ENCODE results near the gene PRR18. TPM values are rescaled to one million over a fixed set of nuclear protein-coding genes. Genes with fewer than 3 reads are reported as not detected.

PRR18 gene, protein sequence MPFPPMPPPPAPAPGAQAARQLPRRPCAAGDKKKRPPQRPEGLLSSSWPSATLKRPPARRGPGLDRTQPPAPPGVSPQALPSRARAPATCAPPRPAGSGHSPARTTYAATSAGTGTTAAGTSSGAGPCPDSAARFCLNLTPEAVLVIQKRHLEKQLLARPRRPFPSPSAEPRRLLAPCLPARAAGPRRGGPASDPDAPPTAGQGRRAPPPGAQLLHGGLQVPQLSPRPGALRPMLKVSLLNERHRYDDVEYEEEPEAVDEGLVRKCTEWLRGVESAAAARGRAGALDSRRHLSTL
- total RNA-seq (not detected), polyA plus RNA-seq (not detected)

GRCh38 chr6:166308033-166308768 lies at the start of gene PRR18:
PRR18 (minus strand) TSS chr6:166308392; CDS start chr6:166308142, 250 bp downstream.
- peaks cover 0 to 12% (median 8%) of the 10 kb centered on the region in 4 donors for H3K4me1 Mint-ChIP-seq
- no peak within 1 kb of the TSS for H3K27ac Mint-ChIP-seq
- Histone ChIP-seq H3K4me1 (ENCODE audit: control insufficient read depth, insufficient read depth, low read length, poor library complexity, severe bottlenecking) (peaks cover 17% of the 10 kb centered on the region), H3K9me3 (ENCODE audit: control insufficient read depth in 2 of 2, low read length in 2 of 2) (no peaks in the 10 kb centered on the region), H3K36me3 (ENCODE audit: control insufficient read depth, insufficient read depth, low read length) (no peaks in the 10 kb centered on the region), H3K27me3 (ENCODE audit: control insufficient read depth, insufficient read depth, low read length) (peaks cover 24% of the 10 kb centered on the region), H3K4me3 (ENCODE audit: low read depth, low read length) (no peak within 1 kb of the TSS), H3K27ac (ENCODE audit: insufficient read depth, low read length, poor library complexity, severe bottlenecking) (no peak within 1 kb of the TSS)
- no peaks in the 10 kb centered on the region for H3K9me3 Mint-ChIP-seq
- peak within 1 kb of the TSS in 3 of 4 donors; percentile 52 to 85 (median 53) for H3K4me3 Mint-ChIP-seq
- DNase-seq (no peak), ATAC-seq (ENCODE audit: low read depth in 2 of 2) (no peak)
- peaks cover 54% of the 10 kb centered on the region for H3K27me3 Mint-ChIP-seq
- no peaks in the 10 kb centered on the region for H3K36me3 Mint-ChIP-seq

- no peak for ATAC-seq (ENCODE audit: low read depth in 2 of 2)
- H3K36me3 Mint-ChIP-seq = peaks cover 6% of the 10 kb centered on the region
Observed at GRCh38 chr6:166355552-166355951, 47.4 kb upstream of the PRR18 start.

GRCh38 chr6:166354965-166355364 lies 46.8 kb upstream of the PRR18 start:
- Histone ChIP-seq H3K36me3 (ENCODE audit: control insufficient read depth, insufficient read depth, low read length) (no peaks in the 10 kb centered on the region), H3K9me3 (ENCODE audit: control insufficient read depth in 2 of 2, low read length in 2 of 2) (peaks cover 5 to 19% of the 10 kb centered on the region in 2 experiments), H3K4me1 (ENCODE audit: control insufficient read depth, insufficient read depth, low read length, poor library complexity, severe bottlenecking) (no peaks in the 10 kb centered on the region), H3K27ac (ENCODE audit: insufficient read depth, low read length, poor library complexity, severe bottlenecking) (no peak overlapping the region), H3K27me3 (ENCODE audit: control insufficient read depth, insufficient read depth, low read length) (peaks cover 39% of the 10 kb centered on the region), H3K4me3 (ENCODE audit: low read depth, low read length) (no peak overlapping the region)
- DNase-seq (no peak), ATAC-seq (ENCODE audit: low read depth in 2 of 2) (no peak)
- H3K36me3 Mint-ChIP-seq = peaks cover 6% of the 10 kb centered on the region
- no peak overlapping the region for H3K27ac Mint-ChIP-seq
- H3K27me3 Mint-ChIP-seq = peaks cover 79% of the 10 kb centered on the region
- peaks cover 0 to 21% (median 5%) of the 10 kb centered on the region in 7 donors for H3K9me3 Mint-ChIP-seq
- no peaks in the 10 kb centered on the region for H3K4me1 Mint-ChIP-seq
- H3K4me3 Mint-ChIP-seq = no peak overlapping the region

More at GRCh38 chr6:166355552-166355951, 47.4 kb upstream of the PRR18 start:
- peaks cover 76% of the 10 kb centered on the region for H3K27me3 Mint-ChIP-seq
- H3K4me3 Mint-ChIP-seq = no peak overlapping the region
- no peak overlapping the region for H3K4me3 ChIP-seq (ENCODE audit: low read depth, low read length)
- H3K9me3 Mint-ChIP-seq = peaks cover 0 to 17% (median 3%) of the 10 kb centered on the region in 7 donors
- H3K4me1 ChIP-seq (ENCODE audit: control insufficient read depth, insufficient read depth, low read length, poor library complexity, severe bottlenecking) = no peaks in the 10 kb centered on the region
- no peaks in the 10 kb centered on the region for H3K36me3 ChIP-seq (ENCODE audit: control insufficient read depth, insufficient read depth, low read length)
- peaks cover 4 to 13% of the 10 kb centered on the region in 2 experiments for H3K9me3 ChIP-seq (ENCODE audit: control insufficient read depth in 2 of 2, low read length in 2 of 2)
- H3K27ac Mint-ChIP-seq = no peak overlapping the region
- no peaks in the 10 kb centered on the region for H3K4me1 Mint-ChIP-seq
- no peak overlapping the region for H3K27ac ChIP-seq (ENCODE audit: insufficient read depth, low read length, poor library complexity, severe bottlenecking)
- DNase-seq = no peak
- peaks cover 36% of the 10 kb centered on the region for H3K27me3 ChIP-seq (ENCODE audit: control insufficient read depth, insufficient read depth, low read length)

DNA sequence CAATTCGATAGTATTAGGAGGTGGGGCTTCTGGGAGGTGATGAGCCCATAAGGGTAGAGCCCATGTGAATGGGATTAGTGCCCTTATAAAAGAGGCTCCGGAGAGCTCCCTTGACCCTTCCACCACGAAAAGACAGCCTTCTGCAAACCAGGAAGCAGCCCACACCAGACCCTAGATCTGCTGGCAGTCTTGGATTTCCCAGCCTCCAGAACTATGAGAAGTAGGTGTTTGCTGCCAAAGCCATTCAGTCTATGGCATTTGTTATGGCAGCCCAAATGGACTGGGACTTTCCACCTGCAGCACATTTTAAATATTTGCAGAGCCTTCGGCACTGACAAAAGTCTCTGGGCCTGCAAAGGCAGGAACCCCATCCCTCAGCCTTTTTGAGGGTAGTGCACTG lies 46.0 kb upstream of the PRR18 start:
- Mint-ChIP-seq H3K9me3 (peaks cover 0 to 29% (median 9%) of the 10 kb centered on the region in 7 donors), H3K4me1 (peaks cover 0 to 7% (median 0%) of the 10 kb centered on the region in 4 donors), H3K27me3 (peaks cover 79% of the 10 kb centered on the region), H3K4me3 (no peak overlapping the region), H3K27ac (no peak overlapping the region), H3K36me3 (peaks cover 1% of the 10 kb centered on the region)
- Histone ChIP-seq H3K9me3 (ENCODE audit: control insufficient read depth in 2 of 2, low read length in 2 of 2) (peaks cover 8 to 22% of the 10 kb centered on the region in 2 experiments), H3K4me1 (ENCODE audit: control insufficient read depth, insufficient read depth, low read length, poor library complexity, severe bottlenecking) (no peaks in the 10 kb centered on the region), H3K36me3 (ENCODE audit: control insufficient read depth, insufficient read depth, low read length) (no peaks in the 10 kb centered on the region), H3K4me3 (ENCODE audit: low read depth, low read length) (no peak overlapping the region), H3K27me3 (ENCODE audit: control insufficient read depth, insufficient read depth, low read length) (peaks cover 39% of the 10 kb centered on the region), H3K27ac (ENCODE audit: insufficient read depth, low read length, poor library complexity, severe bottlenecking) (no peak overlapping the region)
- ATAC-seq (ENCODE audit: low read depth in 2 of 2) = no peak
- DNase-seq = no peak

GRCh38 chr6:166353507-166353906 lies 45.3 kb upstream of the PRR18 start:
- Histone ChIP-seq H3K36me3 (ENCODE audit: control insufficient read depth, insufficient read depth, low read length) (no peaks in the 10 kb centered on the region), H3K9me3 (ENCODE audit: control insufficient read depth in 2 of 2, low read length in 2 of 2) (peaks cover 8 to 22% of the 10 kb centered on the region in 2 experiments), H3K4me1 (ENCODE audit: control insufficient read depth, insufficient read depth, low read length, poor library complexity, severe bottlenecking) (no peaks in the 10 kb centered on the region), H3K27ac (ENCODE audit: insufficient read depth, low read length, poor library complexity, severe bottlenecking) (no peak overlapping the region), H3K4me3 (ENCODE audit: low read depth, low read length) (no peak overlapping the region), H3K27me3 (ENCODE audit: control insufficient read depth, insufficient read depth, low read length) (peaks cover 35% of the 10 kb centered on the region)
- Mint-ChIP-seq H3K9me3 (peaks cover 0 to 28% (median 9%) of the 10 kb centered on the region in 7 donors), H3K36me3 (no peaks in the 10 kb centered on the region), H3K27me3 (peaks cover 80% of the 10 kb centered on the region), H3K4me3 (no peak overlapping the region), H3K4me1 (peaks cover 0 to 7% (median 0%) of the 10 kb centered on the region in 4 donors), H3K27ac (no peak overlapping the region)
- DNase-seq (no peak), ATAC-seq (ENCODE audit: low read depth in 2 of 2) (no peak)

- no peak overlapping the region for H3K27ac ChIP-seq (ENCODE audit: insufficient read depth, low read length, poor library complexity, severe bottlenecking)
- no peaks in the 10 kb centered on the region for H3K36me3 ChIP-seq (ENCODE audit: control insufficient read depth, insufficient read depth, low read length)
- H3K4me3 ChIP-seq (ENCODE audit: low read depth, low read length) = no peak overlapping the region
- H3K4me1 ChIP-seq (ENCODE audit: control insufficient read depth, insufficient read depth, low read length, poor library complexity, severe bottlenecking) = no peaks in the 10 kb centered on the region
- ATAC-seq (ENCODE audit: low read depth in 2 of 2) (no peak), DNase-seq (no peak)
- Mint-ChIP-seq H3K9me3 (peaks cover 0 to 23% (median 9%) of the 10 kb centered on the region in 7 donors), H3K36me3 (peaks cover 3% of the 10 kb centered on the region), H3K4me1 (peaks cover 0 to 7% (median 0%) of the 10 kb centered on the region in 4 donors), H3K27ac (no peak overlapping the region), H3K4me3 (no peak overlapping the region), H3K27me3 (peaks cover 80% of the 10 kb centered on the region)
- H3K9me3 ChIP-seq (ENCODE audit: control insufficient read depth in 2 of 2, low read length in 2 of 2) = peaks cover 8 to 18% of the 10 kb centered on the region in 2 experiments
- H3K27me3 ChIP-seq (ENCODE audit: control insufficient read depth, insufficient read depth, low read length) = peaks cover 32% of the 10 kb centered on the region
Observed at GRCh38 chr6:166352923-166353322, 44.7 kb upstream of the PRR18 start.

DNA sequence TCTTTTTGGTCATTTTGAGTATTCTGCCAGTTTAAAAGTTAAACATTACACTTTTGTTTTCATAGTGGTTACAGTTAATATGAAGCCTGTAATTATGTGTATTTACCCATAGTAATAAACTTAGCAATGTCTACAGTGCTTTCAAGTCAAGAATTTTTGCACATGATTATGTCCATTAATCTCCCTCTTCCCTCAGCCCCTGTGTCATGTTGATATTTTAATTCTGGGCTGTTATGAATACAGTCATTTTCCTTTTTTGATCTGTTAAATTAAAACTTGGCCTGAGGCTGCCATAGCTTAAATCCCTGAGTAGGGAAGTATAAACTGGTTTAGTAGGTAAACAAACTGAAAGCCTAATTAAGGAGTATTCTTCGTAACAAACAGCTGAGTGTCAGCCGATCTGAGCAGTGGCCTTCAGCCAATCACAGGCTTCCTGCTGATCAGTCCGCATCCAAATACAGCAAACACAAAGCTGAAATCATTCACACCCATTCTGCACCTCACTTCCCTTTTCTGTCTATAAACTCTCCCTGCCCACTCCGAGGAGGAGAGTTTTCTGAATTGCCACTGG lies 43.6 kb upstream of the PRR18 start:
- Mint-ChIP-seq H3K4me3 (no peak overlapping the region), H3K9me3 (peaks cover 0 to 22% (median 9%) of the 10 kb centered on the region in 7 donors), H3K36me3 (peaks cover 3% of the 10 kb centered on the region), H3K27me3 (peaks cover 80% of the 10 kb centered on the region), H3K4me1 (peaks cover 0 to 7% (median 0%) of the 10 kb centered on the region in 4 donors), H3K27ac (no peak overlapping the region)
- Histone ChIP-seq H3K27me3 (ENCODE audit: control insufficient read depth, insufficient read depth, low read length) (peaks cover 28% of the 10 kb centered on the region), H3K27ac (ENCODE audit: insufficient read depth, low read length, poor library complexity, severe bottlenecking) (no peak overlapping the region), H3K4me3 (ENCODE audit: low read depth, low read length) (no peak overlapping the region), H3K9me3 (ENCODE audit: control insufficient read depth in 2 of 2, low read length in 2 of 2) (peaks cover 8 to 16% of the 10 kb centered on the region in 2 experiments), H3K36me3 (ENCODE audit: control insufficient read depth, insufficient read depth, low read length) (no peaks in the 10 kb centered on the region), H3K4me1 (ENCODE audit: control insufficient read depth, insufficient read depth, low read length, poor library complexity, severe bottlenecking) (no peaks in the 10 kb centered on the region)
- ATAC-seq (ENCODE audit: low read depth in 2 of 2) = no peak
- DNase-seq = no peak

Data from CD4-positive, CD25-positive, alpha-beta regulatory T cell (primary cell).